ENCODE measurements around the gene CPS1. TPM values are rescaled to one million over a fixed set of nuclear protein-coding genes. Genes with fewer than 3 reads are reported as not detected.

CPS1 gene
- total RNA-seq, 4 donors from 2014 or later: 1.5 to 2.4 (median 1.8) TPM

DNA sequence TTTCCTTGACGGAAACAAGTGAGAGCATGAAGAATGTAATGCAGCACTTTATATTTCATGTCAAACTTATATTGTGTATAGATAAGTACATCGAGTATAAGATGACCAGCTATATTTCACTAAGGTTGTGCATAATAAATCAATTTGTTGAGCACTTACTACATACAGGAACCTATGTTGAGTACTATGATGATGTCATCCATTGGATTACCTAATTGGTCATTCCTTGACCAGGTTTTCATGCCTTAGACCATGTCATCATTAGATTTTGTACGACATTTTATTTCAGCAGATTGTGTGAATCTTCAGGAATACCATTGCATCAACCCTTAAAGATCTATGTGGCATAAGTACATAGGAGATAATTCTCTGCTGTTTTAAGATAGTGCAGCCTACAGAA lies 119.7 kb downstream of the CPS1 start:
- Histone ChIP-seq H3K36me3 (no peaks in the 10 kb centered on the region), H3K27me3 (no peaks in the 10 kb centered on the region), H3K4me1 (no peaks in the 10 kb centered on the region), H3K4me3 (no peak overlapping the region), H3K27ac (no peak overlapping the region), H3K9me3 (no peaks in the 10 kb centered on the region)
- WGBS, 2 donors (ENCODE audit: low coverage in 1 of 2): 58 to 59% methylated on average over 2 to 3 of the region's 3 CpGs
- no peak for ATAC-seq
- TF ChIP-seq, protein P1, sequence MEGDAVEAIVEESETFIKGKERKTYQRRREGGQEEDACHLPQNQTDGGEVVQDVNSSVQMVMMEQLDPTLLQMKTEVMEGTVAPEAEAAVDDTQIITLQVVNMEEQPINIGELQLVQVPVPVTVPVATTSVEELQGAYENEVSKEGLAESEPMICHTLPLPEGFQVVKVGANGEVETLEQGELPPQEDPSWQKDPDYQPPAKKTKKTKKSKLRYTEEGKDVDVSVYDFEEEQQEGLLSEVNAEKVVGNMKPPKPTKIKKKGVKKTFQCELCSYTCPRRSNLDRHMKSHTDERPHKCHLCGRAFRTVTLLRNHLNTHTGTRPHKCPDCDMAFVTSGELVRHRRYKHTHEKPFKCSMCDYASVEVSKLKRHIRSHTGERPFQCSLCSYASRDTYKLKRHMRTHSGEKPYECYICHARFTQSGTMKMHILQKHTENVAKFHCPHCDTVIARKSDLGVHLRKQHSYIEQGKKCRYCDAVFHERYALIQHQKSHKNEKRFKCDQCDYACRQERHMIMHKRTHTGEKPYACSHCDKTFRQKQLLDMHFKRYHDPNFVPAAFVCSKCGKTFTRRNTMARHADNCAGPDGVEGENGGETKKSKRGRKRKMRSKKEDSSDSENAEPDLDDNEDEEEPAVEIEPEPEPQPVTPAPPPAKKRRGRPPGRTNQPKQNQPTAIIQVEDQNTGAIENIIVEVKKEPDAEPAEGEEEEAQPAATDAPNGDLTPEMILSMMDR (IDR thresholded peaks at IDR 0.05): no peak
- TF ChIP-seq EP300 (IDR thresholded peaks at IDR 0.05) (no peak), POLR2AphosphoS5 (IDR thresholded peaks at IDR 0.05) (no peak), POLR2A (IDR thresholded peaks at IDR 0.05) (no peak)

DNA sequence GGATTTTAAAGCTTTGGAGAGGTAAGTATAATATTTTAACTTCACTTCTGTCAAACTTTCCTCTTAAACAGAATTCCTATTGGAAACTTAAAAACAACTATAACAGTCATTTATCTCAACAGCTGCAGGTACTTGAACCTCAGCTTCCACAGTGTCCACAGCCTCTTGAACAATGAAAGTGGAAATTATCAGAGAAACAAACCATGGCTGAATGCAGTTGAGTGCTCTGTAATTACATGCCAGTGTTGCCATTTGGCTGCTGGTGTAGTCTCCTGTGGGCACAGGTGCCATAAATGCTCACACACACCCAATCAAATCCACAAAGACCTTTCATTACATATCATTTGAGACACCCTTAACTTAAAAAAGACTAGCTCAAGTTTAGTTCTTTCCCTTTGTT lies 125.1 kb downstream of the CPS1 start:
- Histone ChIP-seq H3K27me3 (no peaks in the 10 kb centered on the region), H3K36me3 (no peaks in the 10 kb centered on the region), H3K4me3 (no peak overlapping the region), H3K9me3 (no peaks in the 10 kb centered on the region), H3K27ac (no peak overlapping the region), H3K4me1 (no peaks in the 10 kb centered on the region)
- no peak for ATAC-seq
- no peak for TF ChIP-seq EP300 (IDR thresholded peaks at IDR 0.05)
- TF ChIP-seq, protein P1 (IDR thresholded peaks at IDR 0.05): no peak
- no peak for TF ChIP-seq POLR2AphosphoS5 (IDR thresholded peaks at IDR 0.05)
- no peak for TF ChIP-seq POLR2A (IDR thresholded peaks at IDR 0.05)

DNA sequence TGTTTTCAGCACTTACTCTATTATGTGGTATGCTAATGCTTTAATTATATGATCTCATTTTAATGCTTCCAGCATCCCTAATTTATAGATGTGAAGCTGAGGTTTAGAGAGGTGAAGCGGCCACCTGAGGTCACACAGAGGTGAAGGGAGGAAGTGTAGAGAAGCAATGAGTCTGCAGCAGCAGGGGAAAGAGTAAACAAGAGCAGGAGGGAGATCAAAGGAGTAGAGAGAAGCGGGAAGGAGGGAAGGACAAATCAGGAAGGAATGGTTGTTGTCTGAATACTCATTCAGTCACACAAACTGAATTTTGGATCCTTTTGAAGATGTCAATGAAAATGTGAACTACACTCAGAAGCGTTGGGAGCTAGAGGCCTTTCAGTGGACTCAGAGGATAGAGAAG lies 130.0 kb downstream of the CPS1 start:
- no peak overlapping the region for H3K4me3 ChIP-seq
- no peaks in the 10 kb centered on the region for H3K36me3 ChIP-seq
- no peaks in the 10 kb centered on the region for H3K4me1 ChIP-seq
- H3K9me3 ChIP-seq: no peaks in the 10 kb centered on the region
- no peak for ATAC-seq
- no peaks in the 10 kb centered on the region for H3K27me3 ChIP-seq
- H3K27ac ChIP-seq: no peak overlapping the region
- TF ChIP-seq POLR2A (IDR thresholded peaks at IDR 0.05) (no peak), POLR2AphosphoS5 (IDR thresholded peaks at IDR 0.05) (no peak), EP300 (IDR thresholded peaks at IDR 0.05) (no peak)
- TF ChIP-seq, protein P1 (IDR thresholded peaks at IDR 0.05): no peak
- WGBS, 2 donors (ENCODE audit: low coverage in 1 of 2): 72 to 86% methylated on average over 1 to 3 of the region's 3 CpGs

DNA sequence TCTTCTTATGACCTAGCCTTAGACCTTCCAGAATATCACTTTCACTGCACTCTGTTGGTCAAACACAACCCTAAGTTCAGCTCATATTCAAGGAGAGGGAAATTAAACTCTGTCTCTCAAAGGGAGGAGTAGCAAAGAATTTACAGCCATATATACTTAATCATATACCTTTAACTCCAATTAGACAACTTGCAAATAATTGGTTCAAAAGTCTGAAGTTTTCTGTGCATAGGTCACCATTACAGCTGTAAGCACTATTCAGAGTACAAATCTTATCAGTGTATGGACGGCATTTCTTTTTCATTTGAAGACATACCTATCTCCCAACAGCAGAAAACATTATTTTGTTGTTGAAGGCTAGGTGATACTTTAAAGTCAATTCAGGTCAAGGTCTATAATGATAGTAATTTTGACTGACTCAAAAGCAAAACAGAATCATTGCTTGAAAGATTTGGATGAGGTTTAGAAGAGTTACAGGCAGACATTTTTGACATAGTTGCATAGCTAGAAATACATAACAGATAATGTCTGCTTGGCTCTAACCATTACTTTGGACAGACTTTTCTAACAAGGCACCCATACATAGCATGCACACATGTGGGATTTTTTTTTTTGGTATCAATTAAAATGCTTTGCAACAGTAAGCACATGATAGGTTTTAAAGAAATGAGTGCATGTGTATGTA lies 131.5 kb downstream of the CPS1 start:
- no peak overlapping the region for H3K4me3 ChIP-seq
- H3K4me1 ChIP-seq: no peaks in the 10 kb centered on the region
- no peak overlapping the region for H3K27ac ChIP-seq
- ATAC-seq: no peak
- TF ChIP-seq POLR2AphosphoS5 (IDR thresholded peaks at IDR 0.05) (no peak), EP300 (IDR thresholded peaks at IDR 0.05) (no peak), POLR2A (IDR thresholded peaks at IDR 0.05) (no peak)
- TF ChIP-seq, protein P1 (IDR thresholded peaks at IDR 0.05): no peak
- H3K27me3 ChIP-seq: no peaks in the 10 kb centered on the region
- H3K9me3 ChIP-seq: no peaks in the 10 kb centered on the region
- H3K36me3 ChIP-seq: no peaks in the 10 kb centered on the region
- 50 to 100% methylated on average over 1 of the region's 1 CpG for WGBS, 2 donors (ENCODE audit: low coverage in 1 of 2)

DNA sequence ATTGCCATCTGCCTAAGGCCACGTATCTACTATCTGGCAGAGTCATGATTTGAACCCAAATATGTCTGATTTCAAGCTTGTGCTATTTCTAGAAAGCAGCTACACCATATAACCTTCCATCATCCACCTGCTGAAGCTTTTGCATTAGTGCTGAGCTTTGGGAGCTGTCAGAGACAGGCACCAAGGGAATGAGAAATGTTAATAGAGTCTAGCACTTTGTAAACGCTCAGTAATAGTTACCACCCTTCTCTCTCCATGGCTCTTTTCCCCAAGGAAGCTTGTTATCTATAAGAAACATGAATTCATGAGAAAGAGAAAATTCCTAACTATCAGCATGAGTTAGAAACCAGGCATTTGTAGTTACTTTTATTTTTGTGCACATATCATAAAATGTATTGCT lies 151.5 kb downstream of the CPS1 start:
- TF ChIP-seq, protein P1 (IDR thresholded peaks at IDR 0.05): no peak
- WGBS, 2 donors (ENCODE audit: low coverage in 1 of 2): 27 to 33% methylated on average over 1 to 2 of the region's 2 CpGs
- H3K36me3 ChIP-seq: no peaks in the 10 kb centered on the region
- H3K4me3 ChIP-seq: no peak overlapping the region
- H3K27me3 ChIP-seq: no peaks in the 10 kb centered on the region
- no peaks in the 10 kb centered on the region for H3K9me3 ChIP-seq
- ATAC-seq: no peak
- H3K27ac ChIP-seq: no peak overlapping the region
- H3K4me1 ChIP-seq: no peaks in the 10 kb centered on the region

Data from gastroesophageal sphincter (tissue), 4 donors.